Measurements from ENCODE around the gene TRAPPC14.
A peak's percentile ranks its signal among the peaks of the same experiment; 100 is the strongest.

Gene TRAPPC14

DNA sequence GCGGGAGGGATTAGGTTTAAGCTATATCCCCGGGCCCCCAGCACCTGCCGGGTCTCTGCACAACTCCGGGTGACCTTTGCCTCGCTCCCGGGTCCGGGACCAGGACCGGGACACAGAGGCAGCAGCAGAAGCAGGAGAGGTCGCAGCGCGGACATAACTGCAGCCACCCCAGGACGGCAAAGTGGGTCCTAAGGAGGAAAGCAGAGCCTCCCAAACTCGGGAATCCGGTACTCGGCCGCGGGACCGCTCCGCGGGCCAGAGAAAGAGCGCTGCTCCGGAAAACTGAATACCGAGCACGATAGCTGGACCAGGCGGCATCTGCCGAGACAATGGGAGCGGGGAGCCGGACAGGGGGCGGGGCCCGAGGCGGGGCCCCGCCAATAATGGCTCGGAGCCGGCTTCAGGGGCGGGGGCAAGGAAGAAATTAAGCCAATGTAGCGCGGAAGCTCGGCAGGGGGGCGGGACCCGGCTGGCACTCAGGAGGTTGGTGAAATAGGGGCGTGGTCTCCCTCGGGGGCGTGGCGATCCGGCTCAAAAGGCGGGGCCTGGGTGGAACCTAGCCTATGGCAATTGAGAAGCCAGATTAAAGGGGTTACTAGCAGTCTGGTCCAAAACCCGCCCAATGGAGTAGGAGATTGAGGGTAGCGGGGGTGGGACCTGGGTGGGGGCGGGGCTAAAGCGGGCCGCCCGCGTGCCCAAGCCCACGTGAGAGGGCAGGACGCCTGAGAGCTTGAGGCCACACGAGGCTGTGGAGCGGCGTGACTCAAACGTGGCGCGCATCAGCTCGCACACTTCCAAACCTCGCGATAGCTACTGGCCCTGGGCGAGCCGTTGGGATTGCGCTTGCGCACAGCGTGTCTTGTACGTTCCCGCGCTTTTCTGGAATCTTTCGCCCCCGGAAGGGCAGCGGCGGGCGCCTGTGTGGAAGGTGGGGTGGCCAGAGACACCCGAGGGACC is 18.8 kb upstream of the TRAPPC14 start, which contains the start of the genes GPC2 and STAG3:
GPC2 (minus strand) TSS at position 337 of the 957 bp plus-strand sequence; CDS start at position 155, 182 bp downstream.
STAG3 (plus strand) TSS at position 874 of the 957 bp plus-strand sequence. CDS start 2,639 bp downstream, outside the sequence.
- peak within 1 kb of the TSS in 2 of 3 experiments; percentile 29 to 53 for H3K27ac Mint-ChIP-seq
- peak within 1 kb of the TSS; percentile 84 to 92 (median 89) for H3K4me3 Mint-ChIP-seq
- H3K27me3 Mint-ChIP-seq (ENCODE audit: low read depth) = peaks cover 26% of the 10 kb centered on the region
- H3K36me3 Mint-ChIP-seq (ENCODE audit: low read depth) = peaks cover 13% of the 10 kb centered on the region
- TF ChIP-seq, protein P1, sequence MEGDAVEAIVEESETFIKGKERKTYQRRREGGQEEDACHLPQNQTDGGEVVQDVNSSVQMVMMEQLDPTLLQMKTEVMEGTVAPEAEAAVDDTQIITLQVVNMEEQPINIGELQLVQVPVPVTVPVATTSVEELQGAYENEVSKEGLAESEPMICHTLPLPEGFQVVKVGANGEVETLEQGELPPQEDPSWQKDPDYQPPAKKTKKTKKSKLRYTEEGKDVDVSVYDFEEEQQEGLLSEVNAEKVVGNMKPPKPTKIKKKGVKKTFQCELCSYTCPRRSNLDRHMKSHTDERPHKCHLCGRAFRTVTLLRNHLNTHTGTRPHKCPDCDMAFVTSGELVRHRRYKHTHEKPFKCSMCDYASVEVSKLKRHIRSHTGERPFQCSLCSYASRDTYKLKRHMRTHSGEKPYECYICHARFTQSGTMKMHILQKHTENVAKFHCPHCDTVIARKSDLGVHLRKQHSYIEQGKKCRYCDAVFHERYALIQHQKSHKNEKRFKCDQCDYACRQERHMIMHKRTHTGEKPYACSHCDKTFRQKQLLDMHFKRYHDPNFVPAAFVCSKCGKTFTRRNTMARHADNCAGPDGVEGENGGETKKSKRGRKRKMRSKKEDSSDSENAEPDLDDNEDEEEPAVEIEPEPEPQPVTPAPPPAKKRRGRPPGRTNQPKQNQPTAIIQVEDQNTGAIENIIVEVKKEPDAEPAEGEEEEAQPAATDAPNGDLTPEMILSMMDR (IDR thresholded peaks at IDR 0.05; ENCODE audit: unreplicated experiment in 3 of 3) = no peak
- H3K9me3 Mint-ChIP-seq = no peaks in the 10 kb centered on the region
- H3K4me1 Mint-ChIP-seq = peaks cover 5% of the 10 kb centered on the region

DNA sequence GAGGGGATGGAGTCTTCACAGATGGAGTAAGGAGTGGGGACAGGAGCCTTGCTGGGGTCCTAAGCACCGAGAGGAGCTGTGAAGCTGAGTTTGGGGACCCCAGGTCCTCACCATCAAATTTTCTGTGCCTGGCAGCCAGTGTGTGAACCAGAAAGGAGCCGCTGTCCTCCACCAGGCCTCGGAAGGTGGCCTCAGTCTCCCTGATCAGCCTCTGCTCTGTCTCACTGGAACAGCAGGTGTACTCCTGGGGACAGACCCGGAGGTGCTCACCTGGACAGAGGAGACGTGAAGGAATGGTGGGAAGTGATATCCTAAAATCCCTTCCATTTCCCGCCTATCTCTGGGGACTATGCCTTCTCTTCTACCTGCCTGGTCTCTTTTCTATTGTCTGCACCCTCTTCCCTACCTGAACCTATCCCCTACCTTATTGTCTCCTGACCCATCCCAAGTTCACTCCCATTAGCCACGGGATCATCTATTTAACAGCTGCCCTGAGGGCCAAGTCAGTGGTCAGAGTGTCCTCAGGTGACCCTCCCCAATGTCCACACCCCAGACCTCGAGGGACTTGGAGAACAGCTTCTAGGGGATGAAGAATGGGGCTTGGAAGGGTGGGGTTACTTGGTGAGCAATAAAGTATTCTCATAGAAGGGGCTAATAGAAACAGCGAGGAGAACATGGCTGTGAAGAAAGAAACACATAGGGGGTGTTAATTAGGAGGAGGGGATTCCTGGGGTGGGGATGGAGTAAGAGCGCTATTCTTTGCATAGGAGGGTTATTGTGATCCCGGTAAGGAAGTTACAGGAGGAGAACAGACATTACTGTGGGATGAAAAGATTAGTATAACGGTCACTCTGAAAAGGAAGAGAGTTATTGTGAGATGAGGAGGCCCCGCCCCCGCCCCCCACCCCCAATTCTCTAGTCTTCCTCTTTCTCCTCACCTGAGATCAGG is 17.8 kb upstream of the TRAPPC14 start:
- TF ChIP-seq, protein P1 (IDR thresholded peaks at IDR 0.05; ENCODE audit: unreplicated experiment in 3 of 3) = no peak
- peaks cover 13% of the 10 kb centered on the region for H3K36me3 Mint-ChIP-seq (ENCODE audit: low read depth)
- H3K4me3 Mint-ChIP-seq = peak overlapping the region; percentile 84 to 92 (median 89)
- H3K27ac Mint-ChIP-seq = peak overlapping the region in 1 of 3 experiments; percentile 29
- H3K27me3 Mint-ChIP-seq (ENCODE audit: low read depth) = peaks cover 21% of the 10 kb centered on the region
- peaks cover 5% of the 10 kb centered on the region for H3K4me1 Mint-ChIP-seq
- H3K9me3 Mint-ChIP-seq = no peaks in the 10 kb centered on the region

DNA sequence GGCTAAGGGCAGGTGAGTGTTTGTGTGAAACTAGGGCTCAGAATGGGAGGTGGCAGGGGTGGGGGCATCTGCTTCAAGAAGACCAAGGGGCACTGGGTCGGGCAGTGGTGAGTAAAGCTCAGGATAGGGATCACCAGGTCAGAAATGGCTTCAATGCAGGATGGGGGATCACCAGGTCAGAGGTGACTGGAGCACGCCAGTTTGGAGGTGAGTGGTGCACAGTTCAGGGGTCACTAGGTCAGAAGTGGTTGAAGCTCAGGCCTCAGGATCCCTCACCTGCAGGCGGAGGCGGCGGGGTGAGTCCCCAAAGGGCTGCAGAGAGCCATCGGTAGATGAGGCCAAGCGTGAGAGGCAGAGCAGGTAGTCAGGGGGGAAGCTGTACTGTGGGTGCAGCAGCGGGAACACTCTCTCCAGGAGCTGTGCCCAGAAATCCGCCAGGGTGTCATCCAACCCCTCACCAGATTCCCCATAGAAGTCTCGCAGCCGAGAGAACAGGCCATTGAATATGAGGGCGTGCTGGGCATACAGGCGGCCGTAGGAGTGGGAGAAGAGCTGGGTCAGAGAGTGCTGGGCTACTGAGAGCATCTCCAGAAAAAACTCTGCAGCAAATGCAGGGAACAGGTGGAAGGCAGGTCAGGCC is 16.9 kb upstream of the TRAPPC14 start:
- no peaks in the 10 kb centered on the region for H3K9me3 Mint-ChIP-seq
- H3K27ac Mint-ChIP-seq = no peak overlapping the region
- peaks cover 13% of the 10 kb centered on the region for H3K36me3 Mint-ChIP-seq (ENCODE audit: low read depth)
- TF ChIP-seq, protein P1 (IDR thresholded peaks at IDR 0.05; ENCODE audit: unreplicated experiment in 3 of 3) = no peak
- peaks cover 24% of the 10 kb centered on the region for H3K27me3 Mint-ChIP-seq (ENCODE audit: low read depth)
- peaks cover 11% of the 10 kb centered on the region for H3K4me1 Mint-ChIP-seq
- peak overlapping the region; percentile 84 to 85 (median 84) for H3K4me3 Mint-ChIP-seq

DNA sequence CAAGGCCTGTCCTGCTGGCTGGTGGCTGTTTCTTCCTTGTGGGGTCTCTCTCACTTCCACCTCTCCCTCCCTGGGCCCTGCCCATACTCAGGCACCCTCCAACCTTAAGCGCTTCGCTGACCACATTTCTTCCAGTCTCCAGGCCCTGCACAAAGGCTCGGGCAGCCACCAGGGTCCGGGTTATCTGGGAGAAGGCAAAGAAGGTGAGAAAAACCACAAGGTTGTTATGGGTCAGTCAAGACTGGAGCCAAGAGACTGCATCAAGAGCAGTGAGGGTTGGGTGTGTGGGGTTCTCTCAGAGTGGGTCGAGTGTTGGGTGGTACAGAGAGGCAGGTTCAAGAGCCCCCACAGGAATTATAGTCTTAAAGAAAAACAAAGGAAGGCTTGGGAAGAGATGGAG is 16.1 kb upstream of the TRAPPC14 start:
- Mint-ChIP-seq H3K27me3 (ENCODE audit: low read depth) (peaks cover 26% of the 10 kb centered on the region), H3K9me3 (no peaks in the 10 kb centered on the region), H3K4me3 (peak overlapping the region; percentile 84 to 85 (median 84)), H3K4me1 (peaks cover 12% of the 10 kb centered on the region), H3K27ac (no peak overlapping the region), H3K36me3 (ENCODE audit: low read depth) (peaks cover 13% of the 10 kb centered on the region)
- TF ChIP-seq, protein P1 (IDR thresholded peaks at IDR 0.05; ENCODE audit: unreplicated experiment in 3 of 3) = no peak

DNA sequence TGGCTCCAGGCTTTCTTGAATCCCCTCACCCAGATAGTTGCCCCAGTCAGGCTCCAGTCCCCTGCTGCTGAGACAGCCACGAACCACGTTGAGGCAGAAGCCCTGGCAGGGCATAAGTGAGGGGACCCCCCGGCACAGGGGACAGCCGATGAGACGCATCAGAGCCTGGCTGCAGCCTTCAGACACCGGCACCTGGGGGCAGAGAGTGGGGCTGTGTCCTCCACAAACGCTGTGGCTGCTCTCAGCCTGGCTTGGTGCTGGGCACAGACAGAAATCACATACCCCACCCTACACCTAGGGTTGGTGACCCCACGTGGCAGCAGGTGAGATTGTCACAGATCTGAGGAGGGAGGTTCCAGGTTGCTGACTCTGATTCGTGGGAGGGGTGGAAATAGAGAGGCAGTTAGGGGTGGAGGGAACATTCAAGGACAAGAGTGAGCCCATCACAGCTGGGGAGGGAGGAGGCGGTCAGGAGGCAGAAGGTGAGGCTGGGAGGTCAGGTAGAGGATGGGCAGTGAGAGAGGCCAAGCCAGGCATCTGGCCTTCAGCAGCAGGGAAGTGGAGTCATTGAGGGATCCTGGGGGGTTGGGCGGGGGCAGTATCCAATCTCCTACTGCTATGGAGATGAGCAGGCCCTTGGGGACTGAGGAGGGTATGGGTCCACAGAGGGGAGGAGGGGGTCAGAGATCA is 15.4 kb upstream of the TRAPPC14 start:
- Mint-ChIP-seq H3K36me3 (ENCODE audit: low read depth) (peaks cover 13% of the 10 kb centered on the region), H3K27ac (no peak overlapping the region), H3K9me3 (no peaks in the 10 kb centered on the region), H3K27me3 (ENCODE audit: low read depth) (peaks cover 23% of the 10 kb centered on the region), H3K4me3 (peak overlapping the region; percentile 12 to 61 (median 46)), H3K4me1 (peaks cover 12% of the 10 kb centered on the region)
- TF ChIP-seq, protein P1 (IDR thresholded peaks at IDR 0.05; ENCODE audit: unreplicated experiment in 3 of 3) = no peak
